GM19452 (cell line): Measurements from ENCODE around the gene RASGEF1C.
"Not testable (repeated sequence)": the region's sequence is repeated elsewhere in the genome, so short reads cannot be mapped to it uniquely, and the experiment has no call there.

ENCODE experiments used
- ATAC-seq: cut with Tn5 transposase; IDR thresholded peaks from one replicate; pipeline ENCODE4 v1.9.1; 2021; ENCODE audit not compliant: unreplicated experiment

RASGEF1C gene

DNA sequence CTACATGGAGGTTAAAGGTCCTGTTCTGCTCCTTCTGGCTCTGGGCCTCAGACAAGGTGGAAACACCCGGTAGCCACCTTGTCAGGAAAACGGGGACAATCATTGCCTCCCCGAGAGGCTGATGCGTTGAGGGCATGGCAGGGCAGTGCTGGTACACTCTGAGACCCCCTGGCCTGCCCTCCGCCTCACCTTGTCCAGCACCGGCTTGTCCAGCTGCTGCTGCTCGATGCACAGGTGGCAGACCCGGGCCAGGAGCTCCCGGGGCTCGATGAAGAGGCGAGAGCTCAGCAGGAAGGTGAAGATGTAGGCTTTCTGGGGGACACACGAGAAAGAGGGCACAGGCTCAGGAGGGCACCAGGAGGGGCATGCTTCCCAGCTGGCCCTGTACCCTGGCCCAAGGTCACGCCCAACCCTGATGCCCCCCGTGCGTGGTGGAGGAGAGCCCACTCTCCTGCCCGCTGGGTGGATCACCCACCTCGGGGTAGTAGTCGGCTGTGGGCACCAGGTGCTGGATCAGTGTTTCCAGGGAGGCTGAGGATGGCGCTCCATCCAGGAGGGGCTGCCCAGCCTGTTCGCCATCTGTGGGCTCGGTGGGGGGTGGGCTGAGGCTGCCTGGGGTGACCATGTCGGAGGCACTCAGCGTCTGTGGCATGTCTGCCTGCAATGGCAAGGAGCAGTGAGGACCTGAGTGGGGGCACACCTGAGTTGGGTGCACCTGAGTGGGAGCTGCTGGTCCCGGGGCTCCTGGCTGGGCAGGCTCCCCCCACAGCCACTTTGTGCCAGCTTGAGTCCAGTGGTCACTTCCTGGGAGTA is 71.4 kb downstream of the RASGEF1C start:
- no peak for ATAC-seq

DNA sequence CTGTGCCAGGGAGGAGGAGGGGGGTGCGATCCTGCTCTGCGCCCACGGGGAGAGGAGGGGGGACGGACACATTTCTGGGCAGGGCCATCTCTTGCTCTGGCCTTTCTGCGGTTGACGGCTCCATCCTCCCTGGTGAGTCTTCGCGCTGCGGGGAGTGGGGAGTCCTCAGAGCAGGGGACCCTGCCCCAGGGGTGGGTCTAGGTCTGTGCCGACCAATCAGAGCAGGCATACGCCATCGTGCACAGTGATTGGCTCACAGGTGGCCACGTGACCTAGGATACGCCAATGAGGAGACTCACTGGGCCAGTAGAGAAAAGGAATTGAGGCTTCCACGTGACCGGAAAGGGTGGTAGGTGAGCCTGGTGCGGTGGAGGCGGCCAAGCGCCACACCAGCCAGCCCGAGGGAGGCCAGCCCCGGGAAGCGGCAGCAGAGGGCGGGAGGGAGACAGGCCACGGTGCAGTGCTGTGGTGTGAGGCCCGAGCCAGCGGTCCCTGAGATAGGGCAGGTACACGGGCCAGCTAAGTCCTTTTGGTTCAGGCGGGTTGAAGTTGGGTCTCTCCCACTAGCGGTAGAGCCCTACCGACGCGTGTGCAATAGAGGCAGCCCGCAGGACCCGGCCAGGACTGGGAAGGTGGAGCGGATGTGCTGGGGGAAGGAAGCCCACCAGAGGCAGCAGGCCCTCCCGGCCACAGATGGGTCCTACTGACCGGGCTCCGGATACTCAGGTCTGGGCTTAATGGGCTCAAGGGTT is 72.2 kb downstream of the RASGEF1C start:
- no peak for ATAC-seq

DNA sequence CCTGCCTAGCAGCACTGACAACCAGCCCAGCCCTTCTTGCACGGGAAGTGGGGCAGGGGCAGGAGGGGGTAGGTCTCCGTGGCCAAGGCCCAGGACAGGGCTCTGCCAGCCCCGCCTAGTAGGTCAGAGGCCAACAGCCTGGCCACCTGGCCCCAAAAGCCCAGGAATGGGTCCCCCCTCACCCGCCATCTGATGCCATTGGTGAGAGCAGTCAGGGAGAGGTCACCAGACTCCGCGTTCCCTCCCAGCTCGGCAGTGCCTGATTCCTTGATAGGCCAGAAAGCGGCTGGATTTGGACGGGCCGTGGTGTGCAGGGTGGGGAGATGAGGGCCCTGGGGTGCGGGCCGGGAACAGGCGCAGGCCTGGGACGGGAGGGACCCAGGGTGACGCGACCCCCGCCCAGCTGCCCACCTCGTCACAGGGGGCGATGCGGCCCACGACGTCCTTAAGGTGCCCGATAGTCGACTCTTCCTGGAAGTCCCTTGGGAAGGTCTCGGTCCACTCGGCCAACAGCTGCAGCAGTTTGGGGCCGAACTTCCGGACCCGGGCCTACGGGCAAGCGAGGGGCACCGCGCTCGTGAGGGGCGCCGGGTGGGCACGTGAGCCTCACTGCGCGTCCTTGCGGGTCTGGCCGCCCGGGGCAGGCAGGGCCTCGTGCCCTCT is 72.9 kb downstream of the RASGEF1C start:
- ATAC-seq: no peak

DNA sequence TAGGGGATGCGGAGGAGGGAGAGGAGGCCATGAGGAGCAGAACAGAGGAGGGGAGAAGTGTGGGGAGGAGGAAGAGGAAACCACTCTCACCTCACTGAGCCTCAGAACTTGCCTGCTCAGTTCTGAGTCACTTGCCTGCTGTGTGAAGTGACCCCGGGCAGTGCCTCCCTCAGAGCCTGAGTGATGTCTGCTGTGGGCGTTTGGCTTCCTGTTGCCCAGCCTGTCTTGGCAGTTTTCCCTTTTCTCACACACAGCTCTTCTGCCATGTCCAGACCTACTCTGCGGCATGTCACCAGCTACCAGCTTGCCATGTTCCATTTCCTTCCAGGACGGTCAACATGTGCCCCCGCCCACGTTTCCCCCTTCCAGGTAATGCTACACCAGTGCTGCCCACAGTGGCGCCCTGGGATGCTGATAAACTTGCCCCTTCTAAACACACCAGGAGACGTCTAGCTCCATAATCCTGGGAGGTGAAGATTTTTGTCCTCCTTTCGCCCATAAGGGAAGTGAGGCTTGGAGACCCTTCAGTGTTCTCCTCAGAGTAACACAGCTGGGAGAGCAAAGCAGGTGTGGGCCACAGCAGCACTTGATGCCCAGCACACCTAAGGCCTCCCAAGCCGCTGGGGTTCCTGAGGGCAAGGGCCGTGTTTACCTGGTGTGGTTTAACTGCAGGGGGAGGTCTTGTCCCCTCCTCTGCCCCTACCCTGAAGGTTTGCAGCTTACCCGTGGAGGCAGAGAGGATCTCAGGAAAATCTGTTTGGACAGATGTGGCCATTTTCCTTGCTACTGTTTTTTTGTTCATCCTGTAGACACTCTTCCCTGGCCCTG is 73.7 kb downstream of the RASGEF1C start:
- no peak for ATAC-seq

DNA sequence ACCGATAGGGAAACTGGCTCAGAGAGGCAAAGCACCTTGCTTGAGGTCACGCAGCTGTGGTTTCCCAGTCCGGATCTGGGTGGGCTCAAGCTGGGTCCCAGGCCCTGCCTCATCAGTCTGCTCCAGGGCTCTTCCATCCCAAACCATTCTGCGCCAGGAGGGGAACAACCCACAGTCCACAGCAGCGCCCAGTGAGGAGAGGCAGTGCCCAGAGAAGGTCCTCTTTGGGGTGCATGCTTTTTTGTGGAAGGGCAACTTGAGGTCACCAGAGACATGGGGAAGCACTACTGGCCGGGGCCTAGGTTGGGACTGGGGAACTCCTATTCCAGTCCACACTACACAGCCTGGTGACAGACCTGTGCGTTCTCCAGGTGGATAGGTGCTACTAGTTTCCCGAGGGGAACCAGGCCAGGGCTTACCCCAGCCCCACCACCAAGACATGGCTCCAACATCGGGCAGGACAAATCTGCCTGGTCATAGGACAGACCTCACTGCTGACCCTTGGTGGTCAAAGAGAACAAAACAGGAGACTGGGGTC is 75.0 kb downstream of the RASGEF1C start:
- no peak for ATAC-seq

DNA sequence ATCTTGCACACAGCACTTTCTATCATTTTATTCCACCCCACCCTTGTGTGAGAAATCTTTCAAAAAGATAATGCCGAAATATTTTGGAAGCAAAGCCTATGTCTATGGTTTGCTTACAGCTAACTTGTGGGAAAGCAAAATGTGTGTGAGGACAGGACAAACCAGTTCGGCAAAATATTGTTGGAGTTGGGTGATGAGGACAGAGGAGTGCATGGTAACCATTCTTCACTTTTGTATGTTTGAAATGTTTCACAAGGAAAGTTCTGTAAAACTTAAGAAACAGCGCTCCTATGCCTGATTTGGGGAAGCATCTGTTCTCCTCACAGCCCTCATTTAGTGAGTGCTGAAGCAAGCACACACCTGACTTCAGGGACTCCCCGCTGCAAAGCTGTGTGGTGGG is 75.5 kb downstream of the RASGEF1C start:
- no peak for ATAC-seq

DNA sequence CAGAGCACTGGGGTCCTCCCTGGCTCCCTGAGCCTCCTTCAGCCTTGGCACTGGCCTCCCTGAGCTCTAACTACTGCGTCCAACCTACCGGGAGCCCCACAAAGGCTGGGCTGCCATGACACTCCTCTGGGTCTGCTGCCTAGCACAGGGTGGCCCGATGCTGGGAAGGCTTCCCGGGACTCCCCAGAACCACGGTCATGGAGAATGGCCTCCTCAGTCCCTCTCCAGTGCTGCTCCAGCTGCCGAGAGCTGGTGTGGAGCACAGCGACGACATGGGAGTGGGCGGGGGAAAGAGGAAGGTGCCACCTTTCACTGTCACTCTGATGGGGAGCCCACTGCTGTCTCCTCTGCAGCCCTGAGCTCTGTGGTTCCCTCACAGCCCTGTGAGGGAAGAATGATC is 76.0 kb downstream of the RASGEF1C start:
- no peak for ATAC-seq

DNA sequence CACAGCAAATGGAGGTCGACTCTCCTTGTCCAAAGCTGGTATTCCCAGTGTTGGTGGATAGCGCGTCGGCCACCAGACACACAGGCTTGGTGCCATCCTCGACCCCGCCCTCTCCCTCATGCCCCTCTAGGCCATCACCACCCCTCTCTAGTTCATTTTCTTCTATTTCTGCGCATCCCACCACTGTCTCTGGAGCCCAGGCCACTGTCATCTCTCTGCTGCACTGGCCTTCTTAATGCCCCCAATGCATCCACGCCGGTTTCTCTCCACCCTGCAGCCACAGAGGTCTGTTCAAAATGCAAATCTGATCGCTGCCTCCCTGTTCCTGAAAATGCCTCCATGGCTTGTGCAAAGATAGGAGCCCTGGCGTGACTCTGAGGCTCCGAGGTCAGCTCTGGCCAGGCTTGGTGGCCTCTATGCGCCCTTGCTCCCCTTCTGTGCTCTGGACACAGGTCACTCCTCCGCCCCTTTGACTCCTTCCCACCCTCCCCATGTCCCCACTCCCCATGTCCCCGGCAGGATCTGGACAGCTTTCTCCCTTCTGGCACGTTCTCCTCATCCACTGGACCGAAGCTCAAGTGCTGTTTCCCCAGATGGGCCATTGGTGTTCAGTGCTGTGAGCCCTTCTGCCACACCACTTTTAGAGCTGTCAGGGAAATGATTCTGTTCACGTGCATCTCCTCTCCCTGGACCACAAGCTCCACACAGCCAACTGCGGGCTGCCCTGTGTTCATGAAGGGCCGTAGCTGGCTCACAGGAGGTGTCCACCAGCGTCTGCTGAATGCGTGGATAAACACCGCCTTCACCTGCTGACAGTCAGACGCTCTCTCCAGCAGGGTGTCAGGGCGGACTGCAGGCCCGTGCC is 77.9 kb downstream of the RASGEF1C start:
- ATAC-seq: no peak

DNA sequence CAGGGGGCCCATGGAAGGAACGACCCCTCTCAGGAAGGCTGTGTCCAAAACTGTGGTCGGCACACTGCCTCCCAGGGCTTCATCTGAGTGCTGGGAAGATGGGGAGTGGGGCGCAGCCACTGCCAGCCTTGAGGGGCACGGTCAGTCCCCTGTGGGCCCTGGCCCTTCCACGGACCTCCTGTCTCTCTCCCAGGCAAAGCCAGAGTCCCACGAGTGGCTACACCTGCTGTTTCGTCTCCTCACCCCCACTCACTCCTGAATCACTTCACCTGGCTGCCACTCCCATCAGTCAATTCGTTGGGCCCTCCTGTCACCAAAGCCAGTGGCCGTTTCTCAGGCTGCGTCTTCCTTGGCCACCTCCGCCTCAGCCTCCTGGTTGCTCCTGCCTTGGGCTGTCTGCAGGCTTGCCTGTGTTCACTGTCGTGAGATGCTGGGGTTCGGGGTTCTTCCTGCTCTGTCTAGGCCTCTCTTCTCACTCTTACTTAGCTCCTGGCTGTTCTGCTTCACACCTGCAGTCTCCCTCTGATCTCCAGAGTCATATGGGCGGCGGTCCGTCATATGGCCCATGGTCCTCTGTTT is 78.6 kb downstream of the RASGEF1C start:
- no peak for ATAC-seq

DNA sequence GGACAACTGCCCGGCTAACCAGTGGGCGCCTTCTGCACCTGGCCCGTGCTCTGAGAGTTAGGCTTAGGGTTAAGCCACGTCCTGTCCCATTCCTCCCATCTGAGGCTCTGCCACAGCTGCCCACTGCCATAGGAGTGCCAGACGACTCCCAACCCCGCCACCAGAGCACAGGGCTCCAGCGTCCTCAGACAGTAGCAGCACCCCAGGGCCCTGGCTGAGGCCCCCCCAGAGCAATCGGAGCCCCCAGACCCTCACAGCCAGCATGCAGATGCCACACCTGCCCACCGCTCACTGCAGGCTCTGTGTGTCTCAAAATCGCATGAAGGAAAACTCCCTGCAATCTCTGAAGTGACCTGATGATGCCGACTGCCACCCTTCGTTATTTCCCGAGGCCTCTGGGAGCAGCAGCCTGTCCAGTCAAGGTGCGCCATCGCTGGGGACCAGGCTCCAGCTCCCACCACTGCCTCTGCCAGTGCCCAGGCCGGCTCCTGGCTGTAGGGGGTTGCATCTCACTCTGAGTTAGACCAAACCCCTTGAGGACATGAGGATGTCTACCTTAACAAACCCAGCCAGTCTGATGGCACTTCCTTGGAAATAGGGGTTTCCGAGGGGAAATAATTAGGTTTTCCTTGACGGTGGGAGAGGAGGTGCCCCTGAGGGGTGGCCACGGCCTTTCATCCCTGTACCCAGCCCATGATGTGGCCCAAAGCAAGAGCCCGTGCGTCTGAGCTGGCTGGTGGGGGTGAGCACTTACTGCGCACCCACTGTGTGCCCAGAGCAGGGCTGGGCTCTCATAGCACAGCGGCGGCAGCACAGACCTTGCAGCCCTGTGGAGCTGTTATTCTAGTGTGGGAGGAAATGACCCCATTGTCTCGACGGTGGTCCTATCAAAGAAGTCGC is 79.5 kb downstream of the RASGEF1C start:
- no peak for ATAC-seq

DNA sequence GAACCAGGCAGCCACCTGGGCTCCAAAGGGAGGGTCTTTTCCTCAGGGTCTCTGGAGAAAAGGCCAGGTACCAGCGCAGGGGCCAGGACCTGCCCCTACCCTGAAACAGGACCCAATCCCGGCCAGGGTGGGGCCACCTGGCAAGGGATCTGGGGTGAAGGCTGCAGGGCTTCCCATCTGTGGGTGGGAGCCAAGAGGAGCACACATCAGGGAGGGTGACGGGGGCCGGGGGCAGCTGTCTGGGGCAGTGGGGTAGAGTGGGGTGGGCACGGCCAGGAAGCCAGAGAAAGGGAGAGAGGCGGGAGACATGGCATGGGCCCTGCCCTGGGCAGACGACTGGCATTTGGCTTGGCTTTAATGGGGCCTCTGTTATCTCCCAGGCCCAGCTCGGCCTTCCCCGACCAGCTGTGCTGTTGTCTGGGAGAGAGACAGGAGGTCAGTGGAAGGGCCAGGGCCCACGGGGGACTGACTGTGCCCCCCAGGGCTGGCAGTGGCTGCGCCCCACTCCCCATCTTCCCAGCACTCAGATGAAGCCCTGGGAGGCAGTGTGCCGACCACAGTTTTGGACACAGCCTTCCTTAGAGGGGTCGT is 80.2 kb downstream of the RASGEF1C start:
- no peak for ATAC-seq

DNA sequence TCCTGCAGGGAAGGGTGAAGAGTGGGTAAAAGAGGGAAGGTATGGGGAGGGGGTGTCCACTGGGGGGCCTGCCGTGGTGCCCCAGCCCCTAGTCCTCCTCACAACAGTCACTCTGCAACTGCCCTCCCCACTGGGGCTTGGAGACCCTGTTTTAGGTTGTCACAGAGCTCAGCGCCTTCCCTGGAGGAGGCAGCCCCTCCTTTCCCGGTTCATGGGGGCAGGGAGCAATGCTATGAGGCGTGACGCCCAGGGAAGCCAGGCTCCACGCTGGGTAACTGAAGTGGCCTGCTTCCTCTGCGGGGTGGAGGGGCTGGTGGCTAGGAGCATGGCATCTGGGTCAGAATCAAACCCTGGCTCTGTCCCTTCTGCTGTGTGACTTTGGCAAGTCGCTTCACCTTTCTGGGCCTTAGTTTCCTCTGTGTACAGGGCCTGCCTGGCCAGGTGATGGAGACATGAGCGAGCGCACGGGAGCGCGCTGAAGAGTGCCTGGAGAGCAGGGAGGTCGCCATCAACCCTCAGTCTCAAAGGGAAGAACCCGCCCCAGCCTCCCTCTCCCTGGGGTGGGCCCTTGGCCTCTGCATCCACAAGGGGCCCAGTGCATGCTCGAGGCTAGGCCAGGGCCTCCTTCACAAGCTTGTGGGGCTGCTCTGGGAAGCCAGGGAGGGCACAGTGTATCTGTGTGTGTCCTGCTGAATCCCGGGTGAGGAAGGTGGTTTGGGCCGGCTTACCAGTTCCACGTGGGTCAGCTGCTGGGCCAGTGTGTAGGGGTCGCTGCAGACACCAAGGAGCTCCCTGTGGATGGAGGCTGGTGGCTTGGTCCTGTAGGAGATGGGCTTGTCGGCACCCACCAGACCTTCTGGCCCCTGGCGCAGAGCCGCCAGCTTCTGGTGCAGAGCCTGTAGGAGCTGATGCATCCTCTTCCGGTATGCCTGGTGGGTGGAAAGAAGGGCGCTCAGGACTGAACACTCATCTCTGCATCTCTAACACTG is 81.0 kb downstream of the RASGEF1C start:
- ATAC-seq: no peak

DNA sequence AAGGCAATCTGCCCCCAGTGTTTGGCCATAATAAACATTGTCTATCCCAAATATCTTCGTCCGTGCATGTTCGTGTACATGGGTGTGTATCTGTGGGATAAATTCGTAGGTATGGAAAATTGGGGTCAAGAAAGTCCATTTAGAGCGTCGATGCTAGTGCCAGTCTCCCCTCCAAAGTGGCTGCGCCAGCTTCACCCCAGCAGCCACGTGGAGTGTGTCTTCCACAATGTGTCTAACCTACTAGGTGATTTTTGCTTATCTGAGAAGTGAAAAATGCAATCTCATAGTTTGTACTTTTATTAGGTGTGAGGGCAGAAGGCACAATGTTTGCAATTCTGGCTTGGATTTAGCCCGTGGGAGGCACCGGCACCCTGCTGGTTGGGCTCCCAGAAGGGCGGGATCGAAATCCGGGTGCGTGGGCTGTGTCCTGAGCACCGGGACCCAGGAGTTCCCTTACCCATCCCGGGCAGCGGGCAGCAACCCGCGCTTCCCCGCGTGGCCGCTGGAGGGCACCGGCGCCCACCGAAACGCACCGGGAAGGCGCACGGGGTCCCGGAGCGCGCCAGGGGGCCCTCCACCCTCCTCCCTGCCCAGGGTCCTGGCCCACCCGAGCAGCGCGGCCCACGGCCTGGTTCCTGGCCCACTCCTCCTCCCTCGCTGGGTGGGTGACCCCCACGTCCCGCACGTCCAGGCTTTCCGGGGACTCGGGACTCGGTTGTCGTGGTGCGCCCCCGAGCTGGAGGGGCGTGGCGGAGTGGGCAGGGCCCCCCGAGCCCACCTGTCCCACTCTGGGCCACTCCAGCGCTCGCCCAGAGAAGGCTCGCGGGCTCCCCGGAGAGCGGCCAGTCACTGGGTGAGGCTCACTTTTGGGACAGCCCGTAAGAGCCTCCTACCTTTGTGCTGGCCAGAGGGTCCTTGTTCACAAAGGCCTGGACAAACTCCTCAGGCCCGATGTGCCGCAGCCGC is 82.0 kb downstream of the RASGEF1C start:
- ATAC-seq: no peak

DNA sequence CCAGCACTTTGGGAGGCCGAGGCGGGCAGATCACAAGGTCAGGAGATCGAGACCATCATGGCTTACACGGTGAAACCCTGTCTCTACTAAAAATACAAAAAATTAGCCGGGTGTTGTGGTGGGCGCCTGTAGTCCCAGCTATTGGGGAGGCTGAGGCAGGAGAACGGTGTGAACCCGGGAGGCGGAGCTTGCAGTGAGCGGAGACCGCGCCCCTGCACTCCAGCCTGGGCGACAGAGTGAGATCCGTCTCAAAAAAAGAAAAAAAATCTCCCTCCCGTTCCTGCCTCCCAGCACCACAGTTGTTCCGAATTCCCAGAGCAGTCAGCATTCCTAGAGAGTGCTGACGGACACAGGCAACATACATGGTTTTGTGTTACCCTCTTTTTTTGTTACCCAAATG is 82.9 kb downstream of the RASGEF1C start:
- ATAC-seq: not testable (repeated sequence)

DNA sequence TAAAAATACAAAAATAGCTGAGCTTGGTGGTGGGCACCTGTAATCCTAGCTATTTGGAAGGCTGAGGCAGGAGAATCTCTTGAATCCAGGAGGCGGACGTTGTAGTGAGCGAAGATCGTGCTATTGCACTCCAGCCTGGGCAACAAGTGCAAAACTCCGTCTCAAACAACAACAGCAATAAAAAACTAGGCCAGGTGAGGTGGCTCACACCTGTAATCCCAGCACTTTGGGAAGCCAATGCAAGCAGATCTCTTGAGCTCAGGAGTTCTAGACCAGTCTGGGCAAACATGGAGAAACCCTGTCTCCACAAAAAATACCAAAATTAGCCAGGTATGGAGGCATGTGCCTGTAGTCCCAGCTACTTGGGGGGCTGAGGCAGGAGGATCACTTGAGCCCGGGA is 84.3 kb downstream of the RASGEF1C start:
- ATAC-seq: not testable (repeated sequence)

DNA sequence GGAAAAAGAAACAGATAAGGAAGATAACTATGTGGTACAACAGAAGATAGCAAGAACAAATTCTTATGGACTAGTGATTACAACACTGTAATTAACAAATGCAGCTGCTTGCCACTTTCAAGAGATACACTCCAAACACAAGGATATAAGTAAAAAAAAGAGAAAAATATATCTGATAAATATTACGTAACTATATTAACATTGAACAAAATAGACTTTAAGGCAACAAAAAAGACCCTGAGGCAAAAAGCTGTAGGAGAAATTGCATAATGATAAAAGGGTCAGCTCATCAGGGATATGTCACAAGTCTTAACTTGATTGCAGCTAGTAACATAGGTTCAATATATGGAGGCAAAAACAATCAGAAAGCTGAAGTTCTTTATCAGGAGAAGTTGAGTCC is 86.1 kb downstream of the RASGEF1C start:
- ATAC-seq: no peak
